Measurements from ENCODE around the gene NCOA7. TPM values are rescaled to one million over a fixed set of nuclear protein-coding genes. Genes with fewer than 3 reads are reported as not detected.
A peak's percentile ranks its signal among the peaks of the same experiment; 100 is the strongest.
"Not testable (repeated sequence)": the region's sequence is repeated elsewhere in the genome, so short reads cannot be mapped to it uniquely, and the experiment has no call there.

Gene NCOA7
- total and polyA plus RNA-seq, 12 donors = 4.2 to 21.3 (median 10.3) TPM

- H3K27ac ChIP-seq = peak overlapping the region in 9 of 10 donors; percentile 11 to 68 (median 51)
- peaks cover 2 to 39% (median 31%) of the 10 kb centered on the region in 9 donors for H3K4me1 ChIP-seq
- TF ChIP-seq CTCF (IDR thresholded peaks at IDR 0.05) = no peak
- H3K27me3 ChIP-seq = no peaks in the 10 kb centered on the region
- intact Hi-C loops (cut with DNase I) = loop anchor here in 4 of 10 donors (2.0 to 10.0 kb wide), 4 partner anchors 33 to 54 kb away; partner anchors contain the start of gene NCOA7 (in 4 of the 4)
- 35 to 51% methylated on average over 5 of the region's 5 CpGs for WGBS, 2 donors
- peak in 1 of 2 donors; percentile 65 for DNase-seq
- peak overlapping the region in 1 of 10 donors; percentile 0 for H3K4me3 ChIP-seq
- peak; percentile 86 to 92 (median 90) for ATAC-seq
- no peaks in the 10 kb centered on the region for H3K36me3 ChIP-seq
- no peaks in the 10 kb centered on the region for H3K9me3 ChIP-seq
These were observed 54.2 kb downstream of the NCOA7 start for GRCh38 chr6:125844989-125845388.

- 64 to 69% methylated on average over 4 of the region's 4 CpGs for WGBS, 2 donors
- DNase-seq (peak in 1 of 2 donors; percentile 23), ATAC-seq (peak in 6 of 8 donors; percentile 21 to 81 (median 64))
- peaks cover 2 to 35% (median 31%) of the 10 kb centered on the region in 9 donors for H3K4me1 ChIP-seq
- H3K9me3 ChIP-seq = no peaks in the 10 kb centered on the region
- H3K27ac ChIP-seq = peak overlapping the region in 5 of 10 donors; percentile 18 to 68 (median 37)
- no peak for TF ChIP-seq CTCF (IDR thresholded peaks at IDR 0.05)
- no peak overlapping the region for H3K4me3 ChIP-seq
- H3K36me3 ChIP-seq = no peaks in the 10 kb centered on the region
- intact Hi-C loops (cut with DNase I) = loop anchor here in 3 of 10 donors (2.0 to 10.0 kb wide), 3 partner anchors 34 to 54 kb away; partner anchors contain the start of gene NCOA7 (in 2 of the 3)
- H3K27me3 ChIP-seq = no peaks in the 10 kb centered on the region
These were observed 55.7 kb downstream of the NCOA7 start for GRCh38 chr6:125846292-125847024.

GRCh38 chr6:125848286-125848685, 57.5 kb downstream of the NCOA7 start:
- not testable (repeated sequence) for H3K27ac ChIP-seq, H3K9me3 ChIP-seq, H3K36me3 ChIP-seq, ATAC-seq, H3K4me3 ChIP-seq, H3K27me3 ChIP-seq, DNase-seq
- H3K4me1 ChIP-seq = peaks cover 2 to 38% (median 31%) of the 10 kb centered on the region in 9 donors
- whole genome bisulfite sequencing, 2 donors = 98% methylated on average over 5 of the region's 5 CpGs
- intact Hi-C loops (cut with DNase I) = loop anchor here in 2 of 10 donors (5.0 to 10.0 kb wide), 2 partner anchors 36 to 53 kb away; partner anchors contain the start of gene NCOA7 (in 2 of the 2)

GRCh38 chr6:125850361-125850760, 59.6 kb downstream of the NCOA7 start:
- no peak for TF ChIP-seq CTCF (IDR thresholded peaks at IDR 0.05)
- ATAC-seq (no peak), DNase-seq (no peak)
- H3K9me3 ChIP-seq = peaks cover 0 to 8% (median 0%) of the 10 kb centered on the region in 11 donors
- no peak overlapping the region for H3K27ac ChIP-seq
- peaks cover 0 to 29% (median 16%) of the 10 kb centered on the region in 9 donors for H3K4me1 ChIP-seq
- no peaks in the 10 kb centered on the region for H3K27me3 ChIP-seq
- WGBS, 2 donors = 86 to 87% methylated on average over 3 of the region's 3 CpGs
- H3K36me3 ChIP-seq = peaks cover 0 to 5% (median 0%) of the 10 kb centered on the region in 9 donors
- intact Hi-C loops (cut with DNase I) = loop anchor here in 2 of 10 donors (10.0 kb wide), 1 partner anchor 104 kb away; the partner anchor contains the start of gene HINT3 (in 2 of the 2)
- H3K4me3 ChIP-seq = no peak overlapping the region
